ENCODE data around the gene PLCL2.

Gene PLCL2

GRCh38 chr3:16908016-16908807 lies 23.5 kb downstream of the PLCL2 start:
- H4K20me1 ChIP-seq (ENCODE audit: low read depth, low read length) = no peaks in the 10 kb centered on the region
- H3K27ac ChIP-seq (ENCODE audit: low read depth, low read length) = no peak overlapping the region
- H3K4me3 ChIP-seq (ENCODE audit: insufficient read depth, low read length, poor library complexity, severe bottlenecking) = no peak overlapping the region
- H3K4me2 ChIP-seq (ENCODE audit: low read depth, low read length, poor library complexity, severe bottlenecking) = no peak overlapping the region
- TF ChIP-seq CTCF (IDR thresholded peaks at IDR 0.05; ENCODE audit: insufficient read depth, low read length, poor library complexity, severe bottlenecking) = no peak
- TF ChIP-seq EZH2phosphoT487 (conservative IDR thresholded peaks at IDR 0.05; ENCODE audit: low read length) = no peak
- no peaks in the 10 kb centered on the region for H3K27me3 ChIP-seq (ENCODE audit: low read length)
- H3K79me2 ChIP-seq (ENCODE audit: insufficient read depth, low read length) = no peaks in the 10 kb centered on the region
- H3K9me2 ChIP-seq (replicated peaks; ENCODE audit: insufficient read depth, low read length) = no peaks in the 10 kb centered on the region
- no peak overlapping the region for H2AFZ ChIP-seq (ENCODE audit: low read depth, low read length, severe bottlenecking)
- H3K9ac ChIP-seq (ENCODE audit: low read length) = no peak overlapping the region
- H3K9me3 ChIP-seq (ENCODE audit: insufficient read depth, low read length) = no peaks in the 10 kb centered on the region
- H3F3A ChIP-seq (ENCODE audit: insufficient read depth) = peaks cover 6% of the 10 kb centered on the region; the same call in 1 of the 2 replicates
- H3K36me3 ChIP-seq (ENCODE audit: low read length) = no peaks in the 10 kb centered on the region

- Histone ChIP-seq H3K79me2 (ENCODE audit: insufficient read depth, low read length) (no peaks in the 10 kb centered on the region), H3K27ac (ENCODE audit: low read depth, low read length) (no peak overlapping the region), H3K9me3 (ENCODE audit: insufficient read depth, low read length) (no peaks in the 10 kb centered on the region), H4K20me1 (ENCODE audit: low read depth, low read length) (no peaks in the 10 kb centered on the region), H3K36me3 (ENCODE audit: low read length) (no peaks in the 10 kb centered on the region), H3K9me2 (replicated peaks; ENCODE audit: insufficient read depth, low read length) (no peaks in the 10 kb centered on the region), H3K4me2 (ENCODE audit: low read depth, low read length, poor library complexity, severe bottlenecking) (no peak overlapping the region), H3F3A (ENCODE audit: insufficient read depth) (peaks cover 6% of the 10 kb centered on the region; the same call in 1 of the 2 replicates), H3K27me3 (ENCODE audit: low read length) (no peaks in the 10 kb centered on the region), H3K4me3 (ENCODE audit: insufficient read depth, low read length, poor library complexity, severe bottlenecking) (no peak overlapping the region), H2AFZ (ENCODE audit: low read depth, low read length, severe bottlenecking) (no peak overlapping the region), H3K9ac (ENCODE audit: low read length) (no peak overlapping the region)
- TF ChIP-seq EZH2phosphoT487 (conservative IDR thresholded peaks at IDR 0.05; ENCODE audit: low read length) (no peak), CTCF (IDR thresholded peaks at IDR 0.05; ENCODE audit: insufficient read depth, low read length, poor library complexity, severe bottlenecking) (no peak)
These were observed 24.1 kb downstream of the PLCL2 start for GRCh38 chr3:16908896-16909295.

- Histone ChIP-seq H3K27ac (ENCODE audit: low read depth, low read length) (no peak overlapping the region), H3F3A (ENCODE audit: insufficient read depth) (peaks cover 6% of the 10 kb centered on the region; the same call in 1 of the 2 replicates), H3K9me3 (ENCODE audit: insufficient read depth, low read length) (no peaks in the 10 kb centered on the region), H3K27me3 (ENCODE audit: low read length) (no peaks in the 10 kb centered on the region), H4K20me1 (ENCODE audit: low read depth, low read length) (no peaks in the 10 kb centered on the region), H3K9ac (ENCODE audit: low read length) (no peak overlapping the region), H3K36me3 (ENCODE audit: low read length) (no peaks in the 10 kb centered on the region), H2AFZ (ENCODE audit: low read depth, low read length, severe bottlenecking) (no peak overlapping the region), H3K4me2 (ENCODE audit: low read depth, low read length, poor library complexity, severe bottlenecking) (no peak overlapping the region), H3K79me2 (ENCODE audit: insufficient read depth, low read length) (no peaks in the 10 kb centered on the region), H3K9me2 (replicated peaks; ENCODE audit: insufficient read depth, low read length) (no peaks in the 10 kb centered on the region), H3K4me3 (ENCODE audit: insufficient read depth, low read length, poor library complexity, severe bottlenecking) (no peak overlapping the region)
- no peak for TF ChIP-seq CTCF (IDR thresholded peaks at IDR 0.05; ENCODE audit: insufficient read depth, low read length, poor library complexity, severe bottlenecking)
- no peak for TF ChIP-seq EZH2phosphoT487 (conservative IDR thresholded peaks at IDR 0.05; ENCODE audit: low read length)
These were observed 25.0 kb downstream of the PLCL2 start for GRCh38 chr3:16909802-16910201.

Data from SU-DHL-6 (cell line).